K562 (cell line): Measurements from ENCODE around the gene ADAM8. TPM values are rescaled to one million over a fixed set of nuclear protein-coding genes. Genes with fewer than 3 reads are reported as not detected.
A peak's percentile ranks its signal among the peaks of the same experiment; 100 is the strongest.

Experiments used
- ATF2 ChIP-seq: sonication (generic); formaldehyde crosslinking; IDR thresholded peaks from 2 replicates; pipeline ENCODE4 v1.8.1; 2022; ENCODE audit warnings: missing genetic modification reagents
- ATF6 ChIP-seq: sonication (generic); formaldehyde crosslinking; IDR thresholded peaks from 2 replicates; pipeline ENCODE4 v1.4.0; 2020; ENCODE audit warnings: mild to moderate bottlenecking, missing genetic modification reagents
- CREM ChIP-seq: IDR thresholded peaks from 2 replicates; pipeline ENCODE4 v1.6.1; 2014; ENCODE audit warnings: antibody characterized with exemption, low read depth
- CTBP1 ChIP-seq: fragments of 450-650 bp; IDR thresholded peaks from 2 replicates; pipeline ENCODE4 v1.6.1; 2016; ENCODE audit warnings: borderline replicate concordance
- GMEB1 ChIP-seq: fragments of 250-450 bp; sonication (Bioruptor Pico); IDR thresholded peaks from 2 replicates; pipeline ENCODE4 v1.4.0; 2020; ENCODE audit warnings: mild to moderate bottlenecking
- HNRNPLL ChIP-seq: fragments of 200-400 bp; formaldehyde crosslinking; IDR thresholded peaks from 2 replicates; pipeline ENCODE4 v1.6.1; 2017; ENCODE audit warnings: low read length, low read depth, mild to moderate bottlenecking; ENCODE audit not compliant: poor library complexity, severe bottlenecking
- IFI16 ChIP-seq: fragments of 250-450 bp; sonication (Bioruptor Pico); IDR thresholded peaks from 2 replicates; pipeline ENCODE4 v2.1.2; 2022; ENCODE audit warnings: mild to moderate bottlenecking, inconsistent platforms
- PATZ1 ChIP-seq: fragments of 250-450 bp; sonication (Bioruptor Pico); IDR thresholded peaks from 2 replicates; pipeline ENCODE4 v1.5.0; 2020; ENCODE audit warnings: mild to moderate bottlenecking, borderline replicate concordance
- RBBP5 ChIP-seq: fragments of 200-600 bp; sonication (generic); IDR thresholded peaks from 2 replicates; pipeline ENCODE4 v1.6.1; 2012; ENCODE audit warnings: borderline replicate concordance, mild to moderate bottlenecking, low read length, control low read depth, inconsistent platforms; ENCODE audit not compliant: insufficient read depth, poor library complexity, severe bottlenecking
- SIRT6 ChIP-seq: IDR thresholded peaks from one replicate; pipeline ENCODE4 v1.6.1; 2012; ENCODE audit warnings: low read depth, mild to moderate bottlenecking, control low read depth, inconsistent platforms, low read length, moderate library complexity
- SRSF3 ChIP-seq: fragments of 200-400 bp; formaldehyde crosslinking; IDR thresholded peaks from 2 replicates; pipeline ENCODE4 v1.6.1; 2016; ENCODE audit warnings: mild to moderate bottlenecking, low read length, moderate library complexity; ENCODE audit not compliant: insufficient read depth
- STAG1 ChIP-seq: sonication (generic); formaldehyde crosslinking; IDR thresholded peaks from 2 replicates; pipeline ENCODE4 v1.5.0; 2020; ENCODE audit warnings: missing genetic modification reagents, borderline replicate concordance
- TRIM28 ChIP-seq: fragments of 450-650 bp; IDR thresholded peaks from 2 replicates; pipeline ENCODE4 v1.6.1; 2017
- ZNF830 ChIP-seq: fragments of 250-450 bp; sonication (Bioruptor Pico); IDR thresholded peaks from 2 replicates; pipeline ENCODE4 v1.5.0; 2021; ENCODE audit warnings: mild to moderate bottlenecking
- polyA plus RNA-seq, 8 experiments: library from polyadenylated mRNA; depleted of rRNA in 4 of 8; stranded (reverse) in 5 of 8; unstranded in 3 of 8; fragments of >200 nt; fragmentation: Nextera tagmentation in 2 of 8; fragmentation: Illumina TruSeq in 1 of 8; extraction: Ambion mirVana in 2 of 8; extraction: Trizol in 1 of 8; gene quantifications; 2 replicates each; pipeline versions ENCODE4 v1.2.1 to v1.2.3, GENCODE V29; 2011 to 2014; ENCODE audit warnings: inconsistent platforms in 1 of 8, missing spikeins in 1 of 8
- total RNA-seq, 7 experiments: library from RNA; depleted of rRNA in 6 of 7; stranded (reverse); fragments of >200 nt in 6 of 7; fragmentation: Illumina TruSeq in 2 of 7; extraction: Trizol in 2 of 7; gene quantifications; 2 replicates each; pipeline versions ENCODE4 v1.2.1 to v1.2.3, GENCODE V29; 2011 to 2021; ENCODE audit warnings: low replicate concordance in 1 of 7
- TF ChIP-seq, protein P1 (sequence below): fragments of 250-450 bp; sonication (Bioruptor Pico); IDR thresholded peaks from 2 replicates; pipeline ENCODE4 v1.8.0; 2021; ENCODE audit warnings: moderate library complexity, mild to moderate bottlenecking, inconsistent platforms
- TF ChIP-seq, protein P2 (sequence below): sonication (generic); formaldehyde crosslinking; IDR thresholded peaks from 2 replicates; pipeline ENCODE4 v1.8.1; 2023; ENCODE audit warnings: mild to moderate bottlenecking, missing genetic modification reagents

The ADAM8 gene
- total and polyA plus RNA-seq, 9 of the 15 experiments (the other 6 are each of a cell fraction or from before 2014, with no cell fraction given) = 0.07 to 7.0 (median 1.1) TPM

GRCh38 chr10:133318494-133319127, 41.9 kb upstream of the ADAM8 start (continued):
- TF ChIP-seq ATF6 (CRISPR knock-in tag) (no peak), CREM (peak; percentile 73), IFI16 (no peak), GMEB1 (CRISPR knock-in tag) (0 out of 2 replicates have a peak, but pooled peaks have one; percentile 36), SIRT6 (no peak), TRIM28 (no peak), ATF2 (no peak), HNRNPLL (no peak), SRSF3 (no peak), RBBP5 (no peak), ZNF830 (CRISPR knock-in tag) (no peak), PATZ1 (CRISPR knock-in tag) (no peak), STAG1 (CRISPR knock-in tag) (peak; percentile 54; the same call in 1 of the 2 replicates), CTBP1 (0 out of 2 replicates have a peak, but pooled peaks have one; percentile 76)
- TF ChIP-seq, protein P1, sequence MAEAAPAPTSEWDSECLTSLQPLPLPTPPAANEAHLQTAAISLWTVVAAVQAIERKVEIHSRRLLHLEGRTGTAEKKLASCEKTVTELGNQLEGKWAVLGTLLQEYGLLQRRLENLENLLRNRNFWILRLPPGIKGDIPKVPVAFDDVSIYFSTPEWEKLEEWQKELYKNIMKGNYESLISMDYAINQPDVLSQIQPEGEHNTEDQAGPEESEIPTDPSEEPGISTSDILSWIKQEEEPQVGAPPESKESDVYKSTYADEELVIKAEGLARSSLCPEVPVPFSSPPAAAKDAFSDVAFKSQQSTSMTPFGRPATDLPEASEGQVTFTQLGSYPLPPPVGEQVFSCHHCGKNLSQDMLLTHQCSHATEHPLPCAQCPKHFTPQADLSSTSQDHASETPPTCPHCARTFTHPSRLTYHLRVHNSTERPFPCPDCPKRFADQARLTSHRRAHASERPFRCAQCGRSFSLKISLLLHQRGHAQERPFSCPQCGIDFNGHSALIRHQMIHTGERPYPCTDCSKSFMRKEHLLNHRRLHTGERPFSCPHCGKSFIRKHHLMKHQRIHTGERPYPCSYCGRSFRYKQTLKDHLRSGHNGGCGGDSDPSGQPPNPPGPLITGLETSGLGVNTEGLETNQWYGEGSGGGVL (CRISPR knock-in tag) = no peak
- TF ChIP-seq, protein P2, sequence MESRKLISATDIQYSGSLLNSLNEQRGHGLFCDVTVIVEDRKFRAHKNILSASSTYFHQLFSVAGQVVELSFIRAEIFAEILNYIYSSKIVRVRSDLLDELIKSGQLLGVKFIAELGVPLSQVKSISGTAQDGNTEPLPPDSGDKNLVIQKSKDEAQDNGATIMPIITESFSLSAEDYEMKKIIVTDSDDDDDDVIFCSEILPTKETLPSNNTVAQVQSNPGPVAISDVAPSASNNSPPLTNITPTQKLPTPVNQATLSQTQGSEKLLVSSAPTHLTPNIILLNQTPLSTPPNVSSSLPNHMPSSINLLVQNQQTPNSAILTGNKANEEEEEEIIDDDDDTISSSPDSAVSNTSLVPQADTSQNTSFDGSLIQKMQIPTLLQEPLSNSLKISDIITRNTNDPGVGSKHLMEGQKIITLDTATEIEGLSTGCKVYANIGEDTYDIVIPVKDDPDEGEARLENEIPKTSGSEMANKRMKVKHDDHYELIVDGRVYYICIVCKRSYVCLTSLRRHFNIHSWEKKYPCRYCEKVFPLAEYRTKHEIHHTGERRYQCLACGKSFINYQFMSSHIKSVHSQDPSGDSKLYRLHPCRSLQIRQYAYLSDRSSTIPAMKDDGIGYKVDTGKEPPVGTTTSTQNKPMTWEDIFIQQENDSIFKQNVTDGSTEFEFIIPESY (CRISPR knock-in tag) = no peak
